ENCODE measurements around the gene KRTAP10-1. TPM values are rescaled to one million over a fixed set of nuclear protein-coding genes. Genes with fewer than 3 reads are reported as not detected.
A peak's percentile ranks its signal among the peaks of the same experiment; 100 is the strongest.

KRTAP10-1 gene
- total RNA-seq, 2 experiments from 2014 or later, result not detected

DNA sequence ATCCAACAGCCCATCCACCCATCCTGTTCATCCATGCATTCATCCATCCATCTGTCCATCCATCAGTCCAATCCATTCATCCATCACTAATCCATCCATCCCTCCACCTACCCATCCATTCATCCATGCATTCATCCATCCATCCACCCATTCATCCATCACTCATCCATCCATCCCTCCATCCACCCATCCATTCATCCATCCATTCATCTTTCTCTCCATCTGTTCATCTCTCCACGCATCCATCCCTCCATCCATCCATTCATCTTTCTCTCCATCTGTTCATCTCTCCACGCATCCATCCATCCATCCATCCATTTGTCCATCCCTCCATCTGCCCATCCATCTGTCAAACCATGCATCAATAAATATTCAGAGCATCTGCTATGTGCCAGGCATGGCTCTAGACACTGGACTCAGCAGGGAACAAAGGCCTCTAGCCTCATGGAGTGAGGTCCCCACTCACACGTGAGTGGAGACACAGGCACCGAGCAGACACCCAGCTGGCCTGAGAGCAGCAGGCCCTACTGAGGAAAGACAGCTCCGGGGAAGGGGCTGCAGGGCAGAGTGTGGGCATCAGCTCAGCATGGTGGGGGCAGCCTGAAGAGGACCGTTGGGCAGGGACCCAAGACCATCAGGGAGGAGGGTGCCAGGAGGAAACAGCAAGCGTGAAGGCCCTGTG lies 9.6 kb downstream of the KRTAP10-1 start:
- Mint-ChIP-seq H3K36me3 (ENCODE audit: low read depth) (no peaks in the 10 kb centered on the region), H3K4me3 (no peak overlapping the region), H3K27me3 (no peaks in the 10 kb centered on the region), H3K4me1 (no peaks in the 10 kb centered on the region), H3K9me3 (ENCODE audit: low read depth) (no peaks in the 10 kb centered on the region), H3K27ac (no peak overlapping the region)
- intact Hi-C loops (cut with DNase I, micrococcal nuclease), result no loop called here
- DNase-seq (peak; percentile 2), ATAC-seq (no peak)
- ChIA-PET CTCF (interaction anchor here (0.7 kb wide), 1 partner anchor 12 kb away, joined by 3 read pairs; no protein-coding TSS in a partner anchor), POLR2A (no interaction called here)

DNA sequence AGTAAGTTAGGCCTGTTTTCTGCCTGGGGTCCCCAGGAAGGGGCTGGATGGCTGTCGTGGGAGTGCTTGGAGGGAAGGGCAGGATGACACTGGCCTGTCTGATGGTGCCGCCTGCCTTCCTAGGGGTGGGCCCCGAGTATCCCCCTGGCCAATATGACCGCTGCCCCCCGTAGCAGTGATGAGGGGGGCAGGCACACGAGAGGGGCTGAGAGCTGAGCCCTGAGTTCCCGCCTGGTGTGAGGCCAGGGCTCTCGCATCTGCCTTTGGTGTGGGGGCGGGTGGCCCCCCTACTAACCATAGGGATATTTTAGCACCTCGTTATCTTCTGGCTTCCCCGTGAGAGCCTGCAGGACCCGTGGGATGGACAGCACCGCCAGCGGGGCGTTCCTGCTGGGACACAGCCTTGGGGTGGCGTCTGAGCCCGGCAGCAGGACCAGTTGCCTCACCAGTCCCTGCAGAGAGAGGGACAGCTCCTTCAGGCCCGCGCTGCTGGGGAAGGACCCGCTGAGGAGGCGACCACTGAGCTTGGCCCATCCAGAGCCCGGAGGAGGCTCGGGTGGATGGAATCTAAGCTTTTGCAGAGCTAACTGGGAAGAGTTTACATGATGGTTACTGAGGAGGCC lies 10.4 kb downstream of the KRTAP10-1 start:
- ATAC-seq (no peak), DNase-seq (no peak)
- Mint-ChIP-seq H3K27ac (no peak overlapping the region), H3K36me3 (ENCODE audit: low read depth) (no peaks in the 10 kb centered on the region), H3K4me1 (no peaks in the 10 kb centered on the region), H3K27me3 (no peaks in the 10 kb centered on the region), H3K4me3 (no peak overlapping the region), H3K9me3 (ENCODE audit: low read depth) (no peaks in the 10 kb centered on the region)
- intact Hi-C loops (cut with DNase I, micrococcal nuclease), result no loop called here
- ChIA-PET CTCF (no interaction called here), POLR2A (no interaction called here)

DNA sequence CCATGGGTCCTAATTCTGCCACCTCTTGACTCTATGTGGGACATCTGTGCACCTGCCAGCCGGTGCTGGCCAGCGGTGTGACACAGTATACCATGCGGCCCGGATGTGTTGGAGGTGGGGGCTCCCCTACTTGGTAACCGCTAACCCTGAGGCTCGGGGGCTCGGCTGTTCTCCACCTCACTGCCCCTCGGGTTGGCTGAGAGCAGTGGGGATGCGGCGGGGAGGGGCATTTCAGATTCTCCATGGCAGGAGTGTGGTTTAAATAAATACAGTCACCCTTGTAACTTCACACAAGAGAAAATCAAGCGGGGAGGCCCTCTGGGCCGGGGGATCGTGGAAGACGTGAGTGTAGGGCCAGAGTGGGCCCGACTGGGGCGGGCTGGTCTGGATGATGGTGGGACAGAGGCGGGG lies 11.0 kb downstream of the KRTAP10-1 start:
- Mint-ChIP-seq H3K9me3 (ENCODE audit: low read depth) (no peaks in the 10 kb centered on the region), H3K4me3 (no peak overlapping the region), H3K27me3 (no peaks in the 10 kb centered on the region), H3K27ac (no peak overlapping the region), H3K4me1 (no peaks in the 10 kb centered on the region), H3K36me3 (ENCODE audit: low read depth) (no peaks in the 10 kb centered on the region)
- CTCF ChIA-PET, result no interaction called here
- DNase-seq, result peak; percentile 2
- POLR2A ChIA-PET, result no interaction called here
- ATAC-seq, result no peak
- intact Hi-C loops (cut with DNase I, micrococcal nuclease), result no loop called here

DNA sequence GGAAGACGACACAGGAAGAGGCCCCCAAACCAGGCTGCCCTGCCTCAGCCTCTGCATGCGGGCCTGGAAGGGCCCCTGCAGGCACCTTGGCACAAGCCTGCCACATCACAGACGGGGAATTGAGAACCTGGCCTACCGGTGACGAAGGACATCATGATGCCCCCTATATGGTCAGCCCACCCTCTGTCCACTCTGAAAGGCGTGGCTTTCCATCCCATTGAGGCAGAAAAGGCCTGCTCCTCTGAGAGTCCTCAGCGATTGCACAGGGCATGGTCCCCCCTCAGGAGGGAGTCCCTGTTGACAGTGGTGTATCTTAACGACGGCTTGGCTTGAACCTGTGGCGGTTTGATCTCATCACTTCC lies 11.4 kb downstream of the KRTAP10-1 start:
- CTCF ChIA-PET, result no interaction called here
- no peak overlapping the region for H3K4me3 Mint-ChIP-seq
- no peaks in the 10 kb centered on the region for H3K4me1 Mint-ChIP-seq
- DNase-seq (no peak), ATAC-seq (no peak)
- no peaks in the 10 kb centered on the region for H3K27me3 Mint-ChIP-seq
- POLR2A ChIA-PET, result no interaction called here
- no peaks in the 10 kb centered on the region for H3K36me3 Mint-ChIP-seq (ENCODE audit: low read depth)
- no peaks in the 10 kb centered on the region for H3K9me3 Mint-ChIP-seq (ENCODE audit: low read depth)
- H3K27ac Mint-ChIP-seq, result no peak overlapping the region
- intact Hi-C loops (cut with DNase I, micrococcal nuclease), result no loop called here

DNA sequence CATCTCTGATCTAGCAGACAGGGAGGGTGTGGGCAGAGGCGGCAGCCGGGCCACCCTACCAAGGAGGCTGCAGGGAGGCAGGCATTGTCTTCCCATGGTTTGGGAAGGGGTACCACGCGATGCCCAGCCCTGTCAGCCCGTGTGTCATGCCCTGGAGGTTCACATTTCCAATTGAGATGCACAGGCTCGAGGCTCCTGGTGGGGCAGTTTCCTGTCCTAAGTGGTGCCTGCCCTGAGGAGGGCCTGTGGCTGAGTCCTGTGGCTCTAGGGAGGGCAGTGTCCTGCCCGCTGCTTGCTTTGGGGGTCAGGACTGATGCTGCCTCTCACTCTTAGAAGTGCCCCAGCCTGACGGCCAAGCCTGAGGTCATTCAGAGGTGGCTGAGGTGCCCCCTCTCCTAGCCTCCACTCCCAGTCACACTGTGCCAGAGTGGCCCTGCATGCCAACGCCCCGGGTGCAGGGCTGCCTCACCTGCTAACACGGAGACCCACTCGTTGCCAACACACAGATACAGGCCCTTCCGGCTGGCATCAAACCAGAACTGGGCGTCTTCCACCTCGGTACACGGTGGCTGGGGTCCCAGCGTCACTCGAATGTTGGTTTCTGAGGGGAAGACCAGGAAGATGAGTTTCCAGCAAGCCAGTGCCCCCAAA lies 11.9 kb downstream of the KRTAP10-1 start:
- intact Hi-C loops (cut with DNase I, micrococcal nuclease), result no loop called here
- Mint-ChIP-seq H3K4me1 (no peaks in the 10 kb centered on the region), H3K27me3 (no peaks in the 10 kb centered on the region), H3K36me3 (ENCODE audit: low read depth) (no peaks in the 10 kb centered on the region), H3K4me3 (no peak overlapping the region), H3K27ac (no peak overlapping the region), H3K9me3 (ENCODE audit: low read depth) (no peaks in the 10 kb centered on the region)
- CTCF ChIA-PET, result no interaction called here
- DNase-seq (peak; percentile 1), ATAC-seq (no peak)
- POLR2A ChIA-PET, result no interaction called here

DNA sequence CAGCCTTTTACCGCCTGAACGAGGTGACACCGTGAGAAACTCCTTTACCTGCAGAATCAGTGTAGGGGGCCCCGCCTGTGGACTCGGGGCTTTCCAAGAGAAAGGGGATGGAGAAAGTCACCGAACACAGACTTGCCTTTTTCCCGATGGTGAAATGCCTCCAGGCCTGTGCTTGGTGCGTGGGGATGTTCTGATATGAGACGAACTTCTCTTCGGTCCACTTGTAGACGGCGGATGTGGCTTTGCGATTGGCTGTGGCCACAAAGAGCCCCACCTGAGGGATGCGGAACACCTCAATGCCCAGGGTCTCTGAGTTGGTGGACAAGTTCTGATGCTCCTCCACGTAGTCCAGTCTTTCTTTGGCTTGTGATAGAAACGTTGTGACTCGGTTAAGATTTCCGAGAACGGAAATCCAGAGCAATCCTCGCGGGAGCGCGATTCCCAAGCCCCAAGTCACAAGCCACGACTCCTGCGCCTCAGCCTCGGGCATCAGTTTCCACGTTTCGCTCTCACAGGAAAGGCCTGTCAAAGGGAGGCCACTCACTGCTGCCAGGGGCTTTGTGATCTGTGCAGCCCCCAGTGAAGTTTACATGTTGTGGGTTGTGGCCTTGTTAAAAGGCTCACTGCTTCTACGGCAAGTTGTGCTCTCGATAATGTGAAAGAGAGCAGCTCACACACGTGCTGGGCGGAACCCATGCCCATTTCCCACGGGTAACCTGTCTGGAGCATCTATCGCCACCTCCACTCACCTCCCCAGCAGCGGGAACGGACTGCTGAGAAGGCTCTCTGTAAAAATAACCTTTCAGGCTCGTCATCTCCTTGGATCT lies 12.6 kb downstream of the KRTAP10-1 start:
- DNase-seq (peak; percentile 1), ATAC-seq (no peak)
- no peak overlapping the region for H3K4me3 Mint-ChIP-seq
- ChIA-PET POLR2A (no interaction called here), CTCF (no interaction called here)
- H3K4me1 Mint-ChIP-seq, result no peaks in the 10 kb centered on the region
- no peaks in the 10 kb centered on the region for H3K27me3 Mint-ChIP-seq
- H3K27ac Mint-ChIP-seq, result no peak overlapping the region
- H3K36me3 Mint-ChIP-seq (ENCODE audit: low read depth), result no peaks in the 10 kb centered on the region
- intact Hi-C loops (cut with DNase I, micrococcal nuclease), result no loop called here
- H3K9me3 Mint-ChIP-seq (ENCODE audit: low read depth), result no peaks in the 10 kb centered on the region

DNA sequence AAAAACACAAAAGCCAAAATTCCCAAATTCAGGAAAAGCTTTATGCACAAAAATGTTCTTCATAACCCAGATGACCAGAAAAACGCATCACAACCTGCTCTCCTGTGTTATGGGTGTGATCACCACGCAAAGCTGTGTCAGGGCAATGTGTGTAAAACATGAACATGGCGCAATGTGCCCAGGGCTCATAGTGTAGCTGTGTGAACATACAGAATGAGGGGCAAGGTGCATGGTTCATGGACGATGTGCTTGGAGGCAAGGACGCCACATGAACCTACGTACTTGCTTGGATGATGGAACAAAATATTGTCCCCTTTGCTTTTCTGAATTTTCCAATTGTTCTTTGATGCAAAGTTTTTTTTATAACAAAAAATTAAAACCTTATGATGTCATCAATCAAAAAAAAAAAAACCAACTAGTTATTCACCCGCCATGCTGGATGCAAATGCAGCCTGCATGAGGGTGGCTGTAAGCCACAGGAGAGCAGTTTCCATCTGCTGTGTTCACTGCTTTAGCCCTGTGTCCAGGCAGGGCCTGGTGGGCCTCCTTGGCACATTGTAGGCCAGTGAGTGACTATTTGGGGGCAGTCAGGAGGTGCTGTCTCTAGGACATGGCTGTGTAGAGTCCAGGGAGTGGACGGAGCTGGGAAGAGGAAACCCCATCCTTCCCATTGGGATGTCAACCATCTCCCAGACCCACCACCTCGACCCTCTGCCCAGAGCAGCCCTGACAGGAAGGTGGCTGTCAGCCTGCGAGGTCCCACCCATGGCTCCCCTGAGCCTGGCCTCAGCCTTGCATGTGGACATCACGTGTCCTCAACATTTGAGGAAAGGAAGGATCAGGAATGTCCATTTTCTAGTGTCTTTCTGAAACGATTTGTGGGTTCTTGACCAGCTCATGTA lies 13.6 kb downstream of the KRTAP10-1 start:
- H3K36me3 Mint-ChIP-seq (ENCODE audit: low read depth), result no peaks in the 10 kb centered on the region
- H3K9me3 Mint-ChIP-seq (ENCODE audit: low read depth), result no peaks in the 10 kb centered on the region
- DNase-seq (peak; percentile 2), ATAC-seq (no peak)
- ChIA-PET POLR2A (no interaction called here), CTCF (no interaction called here)
- H3K27me3 Mint-ChIP-seq, result no peaks in the 10 kb centered on the region
- H3K27ac Mint-ChIP-seq, result no peak overlapping the region
- H3K4me3 Mint-ChIP-seq, result no peak overlapping the region
- H3K4me1 Mint-ChIP-seq, result no peaks in the 10 kb centered on the region
- intact Hi-C loops (cut with DNase I, micrococcal nuclease), result no loop called here

DNA sequence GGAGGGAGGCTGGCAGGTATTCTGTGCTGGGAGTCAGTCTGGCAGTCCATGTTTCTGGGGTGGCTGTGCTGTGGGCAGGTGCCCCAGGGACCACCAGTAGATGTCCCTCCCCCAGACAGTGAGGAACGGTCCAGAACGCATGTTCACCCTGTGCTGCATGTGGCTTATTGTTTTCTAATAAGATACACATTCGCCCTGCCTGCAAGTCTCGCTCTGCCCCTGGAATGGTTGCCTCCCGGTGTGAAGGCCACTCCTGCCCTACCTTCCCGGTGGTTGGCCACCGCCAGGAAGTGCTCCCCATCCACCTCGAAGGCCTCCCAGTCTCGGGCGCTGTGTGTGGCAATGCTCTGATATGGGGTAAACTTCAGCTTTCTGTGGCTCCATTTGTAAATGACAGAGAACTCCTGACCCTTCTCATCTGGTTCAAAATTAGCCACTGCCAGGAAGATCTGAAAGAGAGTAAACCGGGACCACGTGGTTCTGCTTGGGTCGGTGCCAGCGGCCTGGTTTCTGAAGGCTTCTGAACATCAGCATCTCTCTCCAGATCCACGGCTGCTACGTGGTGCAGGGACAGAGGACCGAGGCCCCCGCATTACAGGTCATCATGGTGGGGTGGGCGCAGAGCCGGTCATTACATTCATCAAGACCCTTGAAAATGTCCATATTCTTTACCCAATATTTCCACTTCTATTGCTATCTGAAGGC lies 14.5 kb downstream of the KRTAP10-1 start:
- CTCF ChIA-PET, result no interaction called here
- ATAC-seq, result no peak
- H3K9me3 Mint-ChIP-seq (ENCODE audit: low read depth), result no peaks in the 10 kb centered on the region
- peak; percentile 1 for DNase-seq
- no peaks in the 10 kb centered on the region for H3K27me3 Mint-ChIP-seq
- no peak overlapping the region for H3K27ac Mint-ChIP-seq
- H3K4me3 Mint-ChIP-seq, result no peak overlapping the region
- no peaks in the 10 kb centered on the region for H3K4me1 Mint-ChIP-seq
- intact Hi-C loops (cut with DNase I, micrococcal nuclease), result no loop called here
- no peaks in the 10 kb centered on the region for H3K36me3 Mint-ChIP-seq (ENCODE audit: low read depth)
- POLR2A ChIA-PET, result no interaction called here

DNA sequence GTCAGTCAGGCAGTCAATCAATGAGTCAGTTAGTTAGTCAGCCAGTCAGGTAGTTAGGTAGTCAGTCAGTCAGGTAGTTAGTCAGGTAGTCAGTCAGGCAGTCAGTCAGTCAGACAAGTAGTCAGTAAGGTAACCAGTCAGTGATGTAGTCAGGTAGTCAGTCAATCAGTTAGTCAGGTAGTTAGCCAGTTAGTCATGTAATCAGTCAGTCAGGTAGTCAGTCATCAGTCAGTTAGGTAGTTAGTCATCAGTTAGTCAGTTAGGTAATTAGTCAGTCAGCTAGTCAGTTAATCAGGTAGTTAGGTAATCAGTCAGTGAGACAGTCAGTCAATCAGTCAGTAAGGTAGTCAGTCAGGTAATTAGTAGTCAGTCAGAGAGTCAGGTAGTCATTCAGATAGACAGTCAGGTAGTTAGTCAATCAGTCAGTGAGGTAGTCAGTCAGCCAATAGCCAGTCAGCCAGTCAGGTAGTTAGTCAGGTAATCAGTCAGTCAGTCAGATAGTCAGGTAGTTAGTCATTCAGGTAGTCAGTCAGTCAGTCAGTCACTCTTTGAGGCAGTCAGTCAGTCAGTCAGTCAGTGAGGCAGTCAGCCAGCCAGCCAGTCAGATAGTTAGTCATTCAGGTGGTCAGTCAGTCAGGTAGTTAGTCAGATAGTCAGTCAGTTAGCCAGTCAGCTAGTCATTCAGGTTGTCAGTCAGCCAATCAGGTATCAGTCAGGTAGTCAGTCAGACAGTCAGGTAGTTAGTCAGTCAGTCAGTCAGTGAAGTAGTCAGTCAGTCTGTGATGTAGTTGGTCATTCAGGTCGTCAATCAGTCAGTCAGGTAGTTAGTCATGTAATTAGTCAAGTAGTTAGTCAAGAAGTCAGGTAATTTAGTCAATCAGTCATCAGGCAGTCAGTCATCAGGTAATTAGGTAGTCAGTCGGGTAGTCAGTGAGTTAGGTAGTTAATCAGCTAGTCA lies 15.3 kb downstream of the KRTAP10-1 start:
- DNase-seq, result no peak
- Mint-ChIP-seq H3K27me3 (no peaks in the 10 kb centered on the region), H3K36me3 (ENCODE audit: low read depth) (no peaks in the 10 kb centered on the region), H3K27ac (no peak overlapping the region), H3K9me3 (ENCODE audit: low read depth) (no peaks in the 10 kb centered on the region), H3K4me1 (no peaks in the 10 kb centered on the region), H3K4me3 (no peak overlapping the region)
- CTCF ChIA-PET, result interaction anchor here (0.7 kb wide), 1 partner anchor 752 kb away, joined by 3 read pairs; no protein-coding TSS in a partner anchor
- POLR2A ChIA-PET, result no interaction called here
- intact Hi-C loops (cut with DNase I, micrococcal nuclease), result no loop called here
- peak; percentile 55 for ATAC-seq

Measured in activated CD4-positive, alpha-beta T cell treated with anti-CD3 and anti-CD28 coated beads for 36 hours (primary cell).